NCI-H82 treated with DMSO at 0.1 percent for 48 hours (cell line): ENCODE measurements around the gene SORBS2.
"Not testable (repeated sequence)": the region's sequence is repeated elsewhere in the genome, so short reads cannot be mapped to it uniquely, and the experiment has no call there.

Experiments used
- DNase-seq: peaks from one replicate; lab custom pipeline; 2025; ENCODE audit not compliant: unreplicated experiment; lab: John Stamatoyannopoulos, UW

The SORBS2 gene

DNA sequence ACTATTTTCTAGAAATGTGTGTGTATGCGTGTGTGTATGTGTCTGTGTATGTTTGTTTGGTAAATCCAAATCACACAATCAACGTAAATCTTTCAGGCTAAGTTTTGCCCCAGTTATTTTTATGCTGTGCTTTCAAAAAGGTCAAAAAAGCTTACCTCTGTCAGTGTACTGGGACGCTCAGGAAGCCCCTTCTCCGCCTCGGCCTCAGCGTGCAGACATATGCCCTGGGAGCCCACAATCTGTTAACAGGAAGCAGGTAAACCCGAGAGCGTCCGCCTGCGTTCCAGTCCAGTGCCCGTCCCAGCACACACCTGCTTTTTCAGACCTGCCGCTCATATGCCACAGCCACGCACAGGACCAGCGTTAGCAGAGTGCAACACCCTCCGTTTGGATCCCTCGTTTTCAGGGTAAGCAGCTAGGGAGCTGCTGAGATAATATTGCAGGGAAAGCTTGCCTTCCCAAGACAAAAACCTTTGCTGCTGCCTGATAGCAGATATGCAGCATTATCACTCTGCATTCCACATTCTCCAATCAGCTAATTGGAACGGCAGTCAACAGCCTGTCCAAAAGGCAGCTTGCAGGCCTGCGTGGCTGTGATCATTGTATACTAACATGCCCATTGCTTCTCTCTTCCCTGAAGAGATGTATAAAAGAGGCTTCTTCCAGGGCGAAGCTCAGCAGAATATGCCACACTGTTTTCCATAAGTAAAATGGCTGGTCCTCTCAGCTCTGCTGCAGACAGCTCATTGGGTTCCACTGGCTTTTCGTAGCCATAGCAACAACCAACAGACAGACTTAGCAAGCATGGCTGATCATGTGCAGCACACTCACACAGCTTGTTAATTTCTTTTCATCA is at the start of gene SORBS2:
Gene SORBS2, minus strand, starts transcription at position 686 of the 856 bp plus-strand sequence. CDS start 121,623 bp downstream, outside the sequence.
- DNase-seq: no peak

GRCh38 chr4:185859111-185859510 is 47.1 kb upstream of the SORBS2 start:
- DNase-seq: no peak

DNA sequence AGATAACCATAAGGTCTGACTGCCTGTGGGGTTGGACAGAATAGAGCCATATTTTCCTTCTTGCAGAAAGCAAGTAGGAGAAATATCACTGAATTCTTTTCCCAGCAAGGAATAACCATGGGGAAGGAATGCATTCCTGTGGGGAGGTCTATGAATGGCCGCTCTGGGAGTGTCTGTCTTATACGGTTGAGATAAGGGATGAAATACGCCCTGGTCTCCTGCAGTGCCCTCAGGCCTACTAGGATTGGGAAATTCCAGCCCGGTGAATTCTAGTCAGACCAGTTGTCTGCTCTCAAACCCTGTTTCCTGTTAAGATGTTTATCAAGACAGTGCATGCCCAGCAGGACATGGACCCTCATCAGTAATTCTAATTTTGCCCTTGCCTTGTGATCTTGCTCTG is 45.6 kb upstream of the SORBS2 start:
- not testable (repeated sequence) for DNase-seq

DNA sequence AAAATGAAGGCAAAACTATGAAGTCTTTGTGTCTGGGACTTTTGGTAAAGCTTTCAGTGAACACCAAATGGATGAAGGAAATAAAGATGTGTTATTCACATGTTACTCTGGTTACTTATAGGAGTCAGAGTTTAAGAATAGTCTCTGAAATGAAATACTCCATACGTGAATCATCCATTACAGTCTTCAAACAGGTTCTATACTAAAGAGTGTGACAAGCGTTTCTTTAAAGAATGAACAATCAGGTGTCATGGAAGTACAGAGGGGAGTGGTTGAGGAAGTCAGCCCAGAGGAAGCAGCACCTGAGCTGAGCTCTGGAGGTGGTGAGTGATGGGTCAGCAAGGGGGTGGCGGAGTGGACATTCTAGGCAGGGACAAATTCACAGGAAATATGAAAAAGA is 41.8 kb upstream of the SORBS2 start:
- DNase-seq: no peak

GRCh38 chr4:185852961-185853360 is 41.0 kb upstream of the SORBS2 start:
- no peak for DNase-seq

DNA sequence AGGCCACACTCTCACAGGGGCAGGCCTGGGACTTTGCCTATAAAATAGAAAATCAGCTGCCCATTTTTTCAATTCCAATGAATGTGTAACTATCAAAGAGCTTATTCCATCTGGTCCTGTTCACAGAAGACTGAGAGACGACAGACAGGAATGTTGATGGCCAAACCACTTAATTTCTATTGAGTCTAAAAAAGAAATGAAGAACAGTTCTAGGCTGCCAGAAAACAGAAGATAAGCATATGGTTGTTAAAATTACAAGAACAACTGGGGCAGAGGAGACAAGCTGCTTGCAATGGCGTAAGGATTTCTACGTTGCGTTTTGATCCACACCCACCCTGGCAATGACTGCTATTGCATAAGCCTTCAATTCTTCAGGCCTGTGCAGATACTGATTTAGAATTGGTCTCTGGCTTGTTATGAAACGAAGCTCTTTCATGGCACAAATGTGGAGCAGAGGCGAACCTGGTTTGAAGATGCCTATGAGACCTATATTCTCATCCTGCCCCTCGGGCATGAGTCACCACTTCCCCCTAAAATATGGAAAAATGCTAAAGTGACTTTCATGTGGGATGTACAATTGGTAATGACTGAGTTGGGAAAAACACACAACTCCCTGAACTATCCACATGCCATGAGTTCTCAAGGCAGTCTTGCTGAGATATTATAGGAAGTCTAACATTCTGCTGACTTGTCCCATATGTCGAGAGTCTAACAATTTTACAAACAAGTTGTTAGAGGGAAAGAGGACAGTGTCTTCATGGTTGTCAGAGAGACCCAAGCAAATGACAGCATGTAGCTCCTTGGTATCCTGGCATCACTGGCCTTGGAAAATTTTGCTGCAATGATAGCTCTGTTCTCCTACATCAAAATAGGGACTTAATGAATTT is 37.9 kb upstream of the SORBS2 start:
- DNase-seq: no peak

DNA sequence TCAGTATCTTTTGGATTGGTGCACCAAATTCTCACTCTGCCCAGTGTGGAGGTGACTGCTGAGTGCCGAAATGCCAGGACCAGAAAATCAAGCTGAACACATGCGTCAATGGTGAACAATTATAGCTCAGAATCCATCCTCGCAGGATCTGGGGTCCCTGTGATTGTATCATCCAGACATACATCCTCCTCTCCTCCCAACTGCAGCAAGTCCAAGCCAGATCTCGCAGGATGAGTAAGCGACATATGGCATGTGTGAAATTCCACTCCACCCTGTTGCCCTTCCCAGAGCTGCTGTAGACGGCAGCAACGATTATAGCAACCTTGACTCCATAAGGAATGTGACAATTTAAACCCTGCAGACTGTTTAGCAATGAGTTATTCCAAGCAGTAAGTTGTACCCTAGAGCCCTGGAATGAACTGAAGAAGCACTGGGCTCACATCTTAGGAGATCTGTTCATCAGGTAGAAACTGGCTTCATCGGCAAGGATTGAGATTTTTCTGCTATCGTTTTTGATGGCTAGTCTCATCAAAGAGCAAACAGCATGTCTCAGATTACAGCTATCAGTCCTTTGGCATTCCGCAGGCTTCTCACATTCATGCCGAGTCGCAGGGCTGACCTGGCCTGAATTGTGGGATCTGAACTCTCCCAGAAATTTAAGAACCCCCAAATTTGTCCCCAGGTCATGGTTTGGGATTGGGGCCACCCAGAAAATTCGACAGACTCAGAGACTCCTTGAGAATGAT is 35.5 kb upstream of the SORBS2 start:
- no peak for DNase-seq

DNA sequence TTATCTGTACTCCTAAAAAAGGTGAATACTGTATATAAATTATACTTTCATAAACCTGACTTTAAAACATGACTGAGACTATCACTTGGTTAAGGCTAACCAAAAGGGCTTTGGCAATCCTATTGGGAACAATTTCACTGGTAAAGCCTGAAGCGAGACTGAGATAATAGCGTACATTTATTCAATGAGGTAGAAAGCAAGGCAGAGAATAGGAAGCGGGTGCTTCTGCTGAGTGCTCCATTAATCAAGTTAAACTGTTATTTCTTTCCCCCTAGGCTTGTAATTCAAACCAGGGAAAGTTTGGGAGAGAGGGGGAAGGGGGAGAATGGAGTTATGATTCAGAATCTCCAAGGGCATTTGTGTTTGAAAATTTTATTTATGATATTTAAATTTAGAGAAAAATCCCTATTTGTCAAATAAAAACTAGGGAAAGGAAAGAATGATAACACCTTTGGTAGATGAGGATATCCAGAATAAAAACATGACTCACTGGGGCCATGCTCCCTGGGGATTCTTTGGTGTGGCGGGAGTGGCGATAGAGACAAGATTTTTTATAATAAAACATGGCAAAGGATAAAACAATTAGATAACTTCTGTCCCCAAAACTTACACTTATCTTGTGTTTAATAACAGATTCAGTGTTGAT is 34.6 kb upstream of the SORBS2 start:
- no peak for DNase-seq

DNA sequence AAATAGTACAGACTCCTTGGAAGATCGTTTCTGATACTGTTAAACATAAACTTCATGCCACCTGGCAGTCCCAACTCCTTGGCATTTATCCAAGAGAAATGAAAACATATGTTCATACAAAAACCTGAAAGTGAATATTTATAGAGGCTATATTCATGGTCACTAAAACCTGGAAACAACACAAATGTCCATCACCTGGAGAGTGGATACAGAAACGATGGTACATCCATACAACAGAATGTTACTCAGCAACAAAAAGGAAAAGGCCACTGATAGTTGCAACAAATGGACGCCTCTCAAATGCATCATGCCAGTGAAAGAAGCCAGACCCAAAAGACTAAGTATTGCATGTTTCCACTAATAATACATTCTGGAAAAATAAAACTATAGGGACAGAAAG is 34.0 kb upstream of the SORBS2 start:
- DNase-seq: no peak

- DNase-seq: no peak
Observed at GRCh38 chr4:185841451-185841850, 29.5 kb upstream of the SORBS2 start.

- no peak for DNase-seq
Observed at GRCh38 chr4:185840953-185841352, 29.0 kb upstream of the SORBS2 start.

GRCh38 chr4:185840201-185840600 is 28.2 kb upstream of the SORBS2 start:
- no peak for DNase-seq

DNA sequence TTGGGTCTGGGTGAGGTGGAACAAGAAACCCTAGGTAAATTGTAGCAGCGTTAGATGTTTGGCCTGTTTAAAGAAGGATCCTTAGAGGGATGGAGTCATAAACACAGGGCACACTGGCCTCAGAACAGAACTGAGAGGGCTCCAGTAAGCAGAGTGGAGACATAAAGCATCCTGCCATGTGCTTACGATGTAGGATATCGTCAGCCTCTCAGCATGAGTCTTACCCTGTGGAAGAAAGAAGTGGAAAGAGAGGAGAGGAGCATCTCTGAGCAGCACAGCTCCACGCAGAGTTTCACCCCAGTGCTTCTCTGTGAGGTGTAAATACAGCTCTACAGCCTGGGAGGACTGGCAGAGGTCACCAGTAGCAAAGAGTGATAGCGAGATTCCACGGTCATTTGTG is 27.8 kb upstream of the SORBS2 start:
- no peak for DNase-seq

DNA sequence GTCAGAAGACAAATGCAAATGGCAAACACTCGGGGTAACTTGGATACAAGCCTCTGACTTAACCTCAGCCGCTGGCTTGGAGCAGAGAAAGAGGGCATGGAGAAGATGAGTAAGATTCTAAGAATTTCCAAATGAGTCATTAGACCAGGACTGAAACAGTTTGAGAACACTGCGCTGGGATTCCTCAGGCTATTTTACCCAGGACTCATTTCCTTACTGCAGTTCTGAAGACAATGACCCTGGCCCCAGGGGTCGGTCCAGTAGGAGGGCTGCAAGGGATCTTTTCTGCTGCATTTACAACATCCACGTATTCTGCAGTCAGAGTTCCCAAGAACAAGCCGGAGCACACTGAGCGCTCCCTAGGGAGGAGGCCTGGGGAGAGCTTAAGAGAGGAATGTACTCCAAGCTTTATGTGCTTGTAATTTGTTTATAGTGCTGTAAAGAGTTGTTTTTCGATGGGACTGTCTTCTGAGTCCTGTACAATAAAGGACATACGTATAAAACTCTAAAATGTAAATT is 27.3 kb upstream of the SORBS2 start:
- DNase-seq: no peak

DNA sequence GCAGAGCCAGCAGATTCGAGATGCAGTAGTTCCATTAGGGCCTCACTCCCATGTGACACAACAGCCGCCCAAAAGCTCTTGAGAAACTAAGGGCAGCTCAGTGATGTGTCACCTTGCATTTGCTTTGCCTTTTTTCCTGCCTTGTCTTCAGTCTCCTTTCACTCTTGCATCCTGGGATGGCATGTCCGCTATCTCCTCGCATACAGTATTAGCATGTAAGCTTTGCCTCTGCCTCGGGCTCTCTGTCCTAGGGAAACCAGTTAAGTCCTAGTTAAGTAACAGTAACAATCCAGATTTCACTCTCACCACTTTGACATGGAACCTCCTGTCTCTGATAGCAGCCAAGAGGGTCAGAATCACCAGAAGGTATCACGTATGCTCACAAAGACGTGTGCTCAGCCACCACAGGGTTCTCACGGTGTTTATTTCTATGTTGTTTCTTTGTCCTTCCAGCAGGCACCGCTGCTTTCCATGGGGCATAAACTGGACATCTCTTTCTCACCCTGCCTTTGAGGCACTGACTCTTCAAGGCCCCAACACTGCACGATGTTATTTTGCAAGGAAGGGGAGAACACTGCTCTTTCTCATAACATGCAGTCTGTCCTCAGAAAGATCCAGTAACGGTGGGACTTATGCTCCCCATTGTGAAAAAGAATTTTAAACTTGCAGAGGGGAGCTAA is 26.7 kb upstream of the SORBS2 start:
- DNase-seq: no peak

GRCh38 chr4:185838104-185838452 is 26.1 kb upstream of the SORBS2 start:
- no peak for DNase-seq

GRCh38 chr4:185837415-185838103 is 25.6 kb upstream of the SORBS2 start:
- DNase-seq: no peak

DNA sequence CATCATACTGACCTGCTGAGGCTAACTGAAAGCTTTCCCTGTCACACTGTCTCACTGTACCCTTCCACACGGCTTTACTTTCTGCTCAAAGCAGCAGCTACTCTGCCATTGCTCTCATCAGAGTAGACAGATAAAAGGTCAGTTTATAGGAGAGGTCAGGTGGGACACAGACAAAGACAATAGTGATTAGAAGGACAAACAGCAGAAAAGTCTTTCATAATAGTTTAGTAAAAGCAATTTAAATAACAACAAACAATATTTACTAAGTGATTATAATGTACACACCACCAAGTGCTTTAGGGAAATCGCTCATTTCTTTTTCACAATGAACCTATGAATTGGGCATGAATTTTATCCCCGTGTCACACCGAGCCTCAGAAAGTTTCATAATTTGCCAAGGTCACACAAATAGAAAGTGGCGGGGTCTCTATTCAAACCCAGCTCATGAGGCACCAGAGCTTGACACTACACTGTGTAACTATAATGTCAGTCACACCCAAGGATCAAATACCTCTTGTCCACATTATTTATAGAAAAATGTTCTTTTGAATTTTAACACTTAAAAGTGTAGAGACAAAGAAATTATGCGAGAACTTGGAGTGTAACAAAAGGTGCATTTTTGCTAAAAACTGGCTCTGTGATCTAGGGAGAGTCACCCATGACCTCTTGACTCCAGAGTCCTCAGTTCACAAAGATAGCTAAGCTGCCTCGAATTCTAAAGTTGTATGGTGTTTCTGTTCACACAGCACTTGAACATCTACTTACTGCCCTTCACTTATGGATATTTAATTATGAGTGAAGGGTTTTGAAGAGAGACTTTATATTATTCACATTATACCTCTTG is 24.5 kb upstream of the SORBS2 start:
- no peak for DNase-seq

- no peak for DNase-seq
Observed at GRCh38 chr4:185835814-185836213, 23.8 kb upstream of the SORBS2 start.
